Mucosa of rectum (tissue), 2 donors: ENCODE measurements around the gene GNB1.
"Not testable (repeated sequence)": the region's sequence is repeated elsewhere in the genome, so short reads cannot be mapped to it uniquely, and the experiment has no call there.

ENCODE experiments used
- H3K27ac ChIP-seq, 2 donors: one replicate each; pipeline ENCODE4 v1.7.0; 2013; ENCODE audit warnings: inconsistent platforms in 2 of 2, low read depth in 2 of 2, low read length in 2 of 2
- H3K27me3 ChIP-seq, 2 donors: one replicate each; pipeline ENCODE4 v1.7.0; 2013; ENCODE audit warnings: low read length in 2 of 2; ENCODE audit not compliant: control insufficient read depth in 2 of 2, insufficient read depth in 2 of 2
- H3K36me3 ChIP-seq, 2 donors: one replicate each; pipeline ENCODE4 v1.7.0; 2013; ENCODE audit warnings: low read length in 2 of 2; ENCODE audit not compliant: control insufficient read depth in 2 of 2, insufficient read depth in 2 of 2
- H3K4me1 ChIP-seq, 2 donors: one replicate each; pipeline ENCODE4 v1.7.0; 2013; ENCODE audit warnings: low read length in 2 of 2, mild to moderate bottlenecking in 1 of 2; ENCODE audit not compliant: control insufficient read depth in 2 of 2, insufficient read depth in 2 of 2
- H3K4me3 ChIP-seq, 2 donors: one replicate each; pipeline ENCODE4 v1.7.0; 2013; ENCODE audit warnings: low read length in 2 of 2
- H3K9ac ChIP-seq, 2 donors: one replicate each; pipeline ENCODE4 v1.7.0; 2013; ENCODE audit warnings: low read length in 2 of 2, low read depth in 1 of 2, mild to moderate bottlenecking in 1 of 2
- H3K9me3 ChIP-seq, 2 donors: one replicate each; pipeline ENCODE4 v1.7.0; 2013; ENCODE audit warnings: low read length in 2 of 2; ENCODE audit not compliant: control insufficient read depth in 2 of 2
- donor health status: healthy.
- donor health status: Normal muscosa, but diverticular disease.

The GNB1 gene

DNA sequence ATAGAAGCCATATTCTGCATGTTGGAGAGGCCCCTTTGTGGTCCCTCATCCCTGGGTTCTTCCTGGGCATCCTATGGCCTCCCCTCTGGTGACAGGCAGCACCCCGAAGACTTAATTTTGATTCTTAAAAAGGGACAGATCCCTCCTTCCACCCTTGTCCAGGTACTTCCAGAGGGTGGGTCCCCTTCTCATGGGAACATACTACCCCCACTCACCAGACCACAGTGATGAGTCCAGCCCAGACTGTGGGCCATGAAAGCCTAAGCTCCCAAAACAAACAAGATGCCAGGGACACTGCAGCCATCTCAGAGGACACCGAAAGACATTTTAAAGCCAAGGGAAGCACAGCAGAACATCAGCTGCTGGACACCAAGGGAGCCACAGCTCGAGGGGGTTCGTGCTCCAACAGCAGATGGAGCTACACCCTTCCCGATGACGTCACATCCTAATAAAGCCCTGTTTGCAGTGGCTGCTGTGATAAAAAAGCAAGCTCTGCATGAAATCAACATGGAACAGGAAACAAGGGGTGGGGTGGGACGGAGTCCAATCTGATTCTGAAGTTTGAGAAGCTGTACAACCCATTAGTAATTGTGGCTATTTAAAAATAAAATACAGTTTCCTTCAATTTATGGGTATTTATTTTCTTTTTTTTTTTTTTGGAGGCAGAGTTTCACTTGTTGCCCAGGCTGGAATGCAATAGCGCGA, 32.4 kb downstream of the GNB1 start:
- peaks cover 37 to 41% of the 10 kb centered on the region in 2 donors for H3K4me1 ChIP-seq
- no peaks in the 10 kb centered on the region for H3K9me3 ChIP-seq
- H3K9ac ChIP-seq = peak overlapping the region; percentile 27 to 48
- peak overlapping the region; percentile 78 to 80 for H3K27ac ChIP-seq
- H3K36me3 ChIP-seq = peaks cover 0 to 4% of the 10 kb centered on the region in 2 donors
- peak overlapping the region; percentile 12 to 23 for H3K4me3 ChIP-seq
- H3K27me3 ChIP-seq = no peaks in the 10 kb centered on the region

DNA sequence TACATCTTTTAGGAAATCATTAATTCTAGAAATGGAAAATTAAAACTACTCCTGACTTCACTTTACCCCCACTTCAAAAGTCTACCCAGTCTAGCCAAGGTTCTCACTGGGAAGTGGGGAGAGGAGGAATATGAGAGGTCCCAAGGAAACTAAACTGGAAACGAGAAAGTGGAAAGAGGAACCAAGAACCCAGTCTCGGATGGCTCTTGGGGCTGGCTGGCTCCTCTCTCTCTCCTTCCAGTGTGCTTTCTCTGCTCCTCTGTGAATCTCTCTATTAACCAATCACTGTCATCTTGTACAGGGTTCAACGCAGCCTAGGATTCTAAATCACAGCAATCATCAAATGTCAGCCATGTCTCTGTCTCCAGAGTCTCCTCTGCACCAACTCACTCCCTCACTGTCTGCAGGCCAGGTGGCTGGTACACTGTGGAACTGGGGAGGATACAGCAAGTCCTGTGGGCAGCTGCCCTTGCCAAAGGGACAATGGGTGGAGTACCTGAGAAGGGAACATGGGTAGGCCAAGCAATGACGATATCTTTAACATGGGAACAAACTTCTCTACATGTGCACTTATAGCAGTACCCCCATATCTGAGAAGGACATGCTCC, 33.7 kb downstream of the GNB1 start:
- Histone ChIP-seq H3K9me3 (no peaks in the 10 kb centered on the region), H3K27ac (peak overlapping the region in 1 of 2 donors; percentile 78), H3K9ac (no peak overlapping the region), H3K4me3 (no peak overlapping the region), H3K27me3 (no peaks in the 10 kb centered on the region), H3K4me1 (peaks cover 28 to 33% of the 10 kb centered on the region in 2 donors), H3K36me3 (peaks cover 0 to 5% of the 10 kb centered on the region in 2 donors)

DNA sequence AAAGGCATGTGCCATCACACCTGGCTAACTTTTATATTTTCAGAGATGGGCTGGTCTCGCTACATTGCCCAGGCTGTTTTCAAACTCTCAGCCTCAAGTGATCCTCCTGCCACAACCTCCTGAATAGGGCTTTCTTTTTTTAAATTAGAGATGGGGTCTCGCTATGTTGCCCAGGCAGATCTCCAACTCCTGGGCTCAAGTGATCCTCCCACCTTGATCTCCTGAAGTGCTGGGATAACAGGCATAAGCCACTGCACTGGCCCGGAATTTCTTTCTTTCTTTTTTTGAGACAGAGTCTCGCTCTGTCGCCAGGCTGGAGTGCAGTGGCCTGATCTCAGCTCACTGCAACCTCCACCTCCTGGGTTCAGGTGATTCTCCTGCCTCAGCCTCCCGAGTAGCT, 34.7 kb downstream of the GNB1 start:
- not testable (repeated sequence) for H3K9ac ChIP-seq, H3K27me3 ChIP-seq, H3K27ac ChIP-seq, H3K4me3 ChIP-seq, H3K36me3 ChIP-seq, H3K9me3 ChIP-seq
- H3K4me1 ChIP-seq = peaks cover 28 to 33% of the 10 kb centered on the region in 2 donors

DNA sequence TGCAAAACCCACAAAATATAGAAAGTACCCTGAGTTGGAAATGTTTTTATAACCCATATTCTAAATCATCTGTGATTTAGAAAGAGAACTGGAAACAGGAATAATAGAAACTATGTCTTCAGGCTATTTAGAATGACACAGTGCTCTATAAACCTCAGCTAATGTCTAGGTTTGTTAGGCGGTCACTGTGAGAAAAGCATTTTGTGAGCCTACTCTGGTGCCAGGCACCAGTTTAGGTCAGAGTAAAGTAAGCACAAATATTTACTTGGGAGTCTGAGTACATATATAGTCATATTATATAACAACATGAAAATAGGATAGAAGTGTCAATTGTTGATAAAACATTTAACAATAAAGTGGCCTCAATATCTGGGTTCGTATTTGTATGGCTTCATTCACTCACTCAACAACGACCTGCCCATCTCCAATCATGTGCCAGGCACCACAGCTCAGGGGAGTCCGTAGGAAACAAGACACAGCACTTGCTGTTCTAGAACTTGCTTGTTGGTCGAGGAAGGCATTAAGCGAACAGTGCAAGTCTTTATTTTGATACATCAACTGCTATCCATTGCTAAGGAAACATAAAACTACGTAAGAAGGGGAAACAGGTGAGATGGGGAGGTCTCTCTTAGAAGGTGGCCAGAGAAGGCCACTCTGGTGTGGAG, 37.2 kb downstream of the GNB1 start:
- Histone ChIP-seq H3K27ac (no peak overlapping the region), H3K4me1 (peaks cover 14 to 17% of the 10 kb centered on the region in 2 donors), H3K4me3 (no peak overlapping the region), H3K36me3 (peaks cover 0 to 5% of the 10 kb centered on the region in 2 donors), H3K9me3 (no peaks in the 10 kb centered on the region), H3K27me3 (no peaks in the 10 kb centered on the region), H3K9ac (no peak overlapping the region)

DNA sequence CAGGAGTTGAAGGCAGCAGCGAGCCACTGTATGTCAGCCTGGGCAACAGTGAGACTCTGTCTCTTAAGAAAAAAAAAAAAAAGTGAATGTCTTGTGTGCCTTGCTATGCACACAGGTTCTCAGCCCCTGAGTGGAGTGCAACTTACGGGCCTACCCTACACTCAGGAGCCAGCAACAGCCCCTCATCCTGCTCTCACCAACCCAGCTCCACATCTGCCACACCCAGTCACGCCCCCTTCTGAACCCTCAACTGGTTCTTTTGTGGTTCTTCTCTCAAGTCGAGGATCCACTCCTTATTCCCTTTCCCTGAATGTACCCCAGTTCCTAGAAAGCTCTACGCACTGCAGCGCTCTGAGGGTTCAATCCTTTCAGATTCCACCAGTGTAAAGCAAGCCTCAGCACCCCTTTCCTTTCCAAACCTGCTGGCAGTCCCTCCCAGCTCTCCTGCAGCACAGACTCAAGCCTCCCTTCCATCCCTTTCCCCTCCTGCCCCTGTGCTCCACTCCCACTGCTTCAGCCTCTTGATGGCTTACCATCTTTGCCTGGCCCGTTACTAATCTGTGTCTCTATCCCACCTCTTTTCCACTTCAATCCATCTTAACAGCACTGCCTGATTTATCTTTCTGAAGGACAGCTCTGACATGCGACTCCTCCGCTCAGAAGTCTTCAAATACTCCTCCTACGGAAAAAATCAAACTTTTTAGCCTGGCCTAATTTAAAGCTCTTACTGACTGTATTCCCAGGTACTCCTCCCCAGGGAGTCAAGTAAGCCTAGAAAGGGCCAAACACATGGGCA, 38.1 kb downstream of the GNB1 start:
- Histone ChIP-seq H3K4me3 (no peak overlapping the region), H3K27ac (no peak overlapping the region), H3K9me3 (no peaks in the 10 kb centered on the region), H3K4me1 (peaks cover 6 to 8% of the 10 kb centered on the region in 2 donors), H3K36me3 (peaks cover 0 to 5% of the 10 kb centered on the region in 2 donors), H3K9ac (no peak overlapping the region), H3K27me3 (no peaks in the 10 kb centered on the region)

DNA sequence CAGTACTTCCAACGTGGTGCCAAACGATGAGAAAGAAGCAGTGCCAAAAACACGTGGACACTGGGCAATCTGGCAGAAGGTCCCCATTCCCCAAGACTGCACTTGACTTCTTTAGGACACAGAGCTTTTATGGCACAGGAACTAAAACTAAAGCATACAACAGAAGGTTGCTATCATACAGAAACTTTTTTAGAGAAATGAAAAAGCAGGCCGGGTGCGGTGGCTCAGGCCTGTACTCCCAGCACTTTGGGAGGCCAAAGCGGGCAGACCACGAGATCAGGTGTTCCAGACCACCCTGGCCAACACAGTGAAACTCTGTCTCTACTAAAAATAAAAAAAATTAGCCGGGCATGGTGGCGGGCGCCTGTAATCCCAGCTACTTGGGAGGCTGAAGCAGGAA, 43.0 kb downstream of the GNB1 start:
- peak overlapping the region; percentile 40 to 72 for H3K27ac ChIP-seq
- H3K9ac ChIP-seq = no peak overlapping the region
- no peak overlapping the region for H3K4me3 ChIP-seq
- no peaks in the 10 kb centered on the region for H3K9me3 ChIP-seq
- peaks cover 0 to 3% of the 10 kb centered on the region in 2 donors for H3K36me3 ChIP-seq
- peaks cover 13 to 17% of the 10 kb centered on the region in 2 donors for H3K4me1 ChIP-seq
- H3K27me3 ChIP-seq = no peaks in the 10 kb centered on the region

DNA sequence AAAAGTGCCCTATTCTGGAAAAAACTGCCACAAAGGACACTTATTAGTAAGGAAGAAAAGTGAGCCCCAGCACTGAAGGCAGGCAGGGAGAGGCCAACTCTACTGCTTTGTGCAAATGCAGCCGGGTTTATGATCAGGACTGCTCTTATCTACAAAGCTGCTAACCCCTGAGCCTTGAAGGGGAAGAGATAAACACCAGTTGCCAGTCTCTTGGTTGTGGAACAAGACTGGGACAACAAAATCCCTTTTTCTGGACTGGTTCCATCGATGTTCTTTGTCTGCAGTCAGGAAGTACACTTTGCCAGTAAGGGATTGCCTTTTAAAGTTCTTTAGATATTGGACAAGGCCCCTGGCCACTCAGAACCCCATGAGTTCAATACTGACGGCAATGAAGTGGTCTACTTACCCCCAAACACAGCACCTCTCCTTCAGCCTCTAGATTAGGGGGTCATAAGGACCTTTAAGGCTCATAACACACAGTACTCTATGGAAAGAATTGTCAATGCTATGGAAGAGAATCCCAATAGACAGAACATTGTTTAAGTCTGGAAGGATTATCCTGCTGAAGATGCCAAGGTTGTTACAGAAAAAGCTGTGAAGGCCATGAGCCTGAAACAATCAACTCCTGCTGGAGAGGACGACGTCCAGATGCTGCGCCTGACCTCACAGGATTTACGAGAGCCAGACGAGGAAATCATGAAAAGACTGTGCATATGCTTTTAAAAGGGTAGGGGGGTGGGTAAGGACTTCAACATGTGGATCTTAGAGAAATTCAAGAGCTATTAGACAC, 43.6 kb downstream of the GNB1 start:
- Histone ChIP-seq H3K9ac (no peak overlapping the region), H3K27ac (peak overlapping the region; percentile 40 to 72), H3K4me3 (no peak overlapping the region), H3K27me3 (no peaks in the 10 kb centered on the region), H3K4me1 (peaks cover 17% of the 10 kb centered on the region in 2 donors), H3K9me3 (no peaks in the 10 kb centered on the region), H3K36me3 (no peaks in the 10 kb centered on the region)

DNA sequence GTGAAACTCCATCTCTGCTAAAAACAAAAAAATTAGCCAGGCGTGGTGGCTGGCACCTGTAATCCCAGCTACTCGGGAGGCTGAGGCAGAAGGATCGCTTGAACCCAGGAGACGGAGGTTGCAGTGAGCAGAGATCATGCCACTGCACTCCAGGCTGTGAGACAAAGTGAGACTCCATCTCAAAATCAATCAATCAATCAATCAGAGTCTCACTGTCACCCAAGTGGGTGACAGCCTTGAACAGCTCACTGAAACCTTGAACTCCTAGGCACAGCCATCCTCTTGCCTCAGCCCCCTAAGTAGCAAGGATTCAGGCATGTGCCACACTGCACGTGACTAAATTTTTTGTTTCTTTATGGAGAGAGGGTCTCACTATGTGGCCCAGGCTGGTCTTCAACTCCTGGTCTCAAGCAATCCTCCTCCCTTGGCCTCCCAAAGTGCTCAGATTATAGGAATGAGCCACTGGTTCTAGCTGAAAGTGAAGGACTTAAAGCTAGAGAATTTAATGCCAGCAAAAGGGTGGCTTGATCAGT, 44.4 kb downstream of the GNB1 start:
- H3K4me3 ChIP-seq = no peak overlapping the region
- H3K9ac ChIP-seq = no peak overlapping the region
- H3K27me3 ChIP-seq = no peaks in the 10 kb centered on the region
- H3K36me3 ChIP-seq = no peaks in the 10 kb centered on the region
- no peaks in the 10 kb centered on the region for H3K9me3 ChIP-seq
- peak overlapping the region in 1 of 2 donors; percentile 19 for H3K27ac ChIP-seq
- peaks cover 17 to 22% of the 10 kb centered on the region in 2 donors for H3K4me1 ChIP-seq

DNA sequence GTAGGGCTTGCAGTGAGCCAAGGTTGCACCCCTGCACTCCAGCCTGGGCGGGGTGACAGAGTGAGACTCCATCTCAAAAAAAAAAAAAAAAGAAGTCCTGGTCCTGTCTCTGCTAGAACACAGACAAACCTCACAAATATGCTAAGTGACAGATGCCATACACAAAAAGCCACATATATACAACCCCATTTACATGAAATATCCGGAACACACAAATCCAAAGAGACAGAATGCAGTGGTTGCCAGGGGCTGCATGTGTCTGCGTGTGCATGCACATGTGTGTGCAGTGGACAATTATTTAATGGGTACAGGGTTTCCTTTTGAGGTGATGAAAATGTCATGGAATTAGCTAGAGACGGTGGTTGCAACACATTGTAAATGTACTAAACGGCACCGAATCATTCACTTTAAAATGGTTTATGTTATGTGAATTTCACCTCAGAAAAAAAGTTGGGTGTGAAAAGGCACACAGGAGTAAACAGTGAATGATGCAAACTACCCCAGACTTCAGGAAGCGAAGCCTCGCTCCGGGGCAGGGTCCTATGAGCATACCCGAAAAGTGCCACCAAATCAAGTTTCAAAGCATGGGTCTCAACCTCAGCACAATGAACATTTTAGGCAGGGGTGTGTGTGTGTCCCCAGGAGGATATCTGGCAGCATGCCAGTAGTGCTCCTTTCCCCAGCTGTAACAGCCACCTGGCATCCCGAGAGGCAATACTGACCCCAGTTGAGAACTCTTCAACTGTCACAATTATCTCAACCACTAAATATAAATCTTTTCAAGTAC, 48.3 kb downstream of the GNB1 start:
- Histone ChIP-seq H3K9me3 (no peaks in the 10 kb centered on the region), H3K4me3 (no peak overlapping the region), H3K9ac (no peak overlapping the region), H3K36me3 (peaks cover 0 to 1% of the 10 kb centered on the region in 2 donors), H3K27ac (no peak overlapping the region), H3K27me3 (no peaks in the 10 kb centered on the region), H3K4me1 (peaks cover 17 to 18% of the 10 kb centered on the region in 2 donors)
